Measurements from ENCODE around the gene TMEM51. TPM values are rescaled to one million over a fixed set of nuclear protein-coding genes. Genes with fewer than 3 reads are reported as not detected.

The TMEM51 gene
- total and polyA plus RNA-seq, 9 of the 15 experiments (the other 6 are each of a cell fraction or from before 2014, with no cell fraction given): 0.06 to 1.4 (median 0.58) TPM

DNA sequence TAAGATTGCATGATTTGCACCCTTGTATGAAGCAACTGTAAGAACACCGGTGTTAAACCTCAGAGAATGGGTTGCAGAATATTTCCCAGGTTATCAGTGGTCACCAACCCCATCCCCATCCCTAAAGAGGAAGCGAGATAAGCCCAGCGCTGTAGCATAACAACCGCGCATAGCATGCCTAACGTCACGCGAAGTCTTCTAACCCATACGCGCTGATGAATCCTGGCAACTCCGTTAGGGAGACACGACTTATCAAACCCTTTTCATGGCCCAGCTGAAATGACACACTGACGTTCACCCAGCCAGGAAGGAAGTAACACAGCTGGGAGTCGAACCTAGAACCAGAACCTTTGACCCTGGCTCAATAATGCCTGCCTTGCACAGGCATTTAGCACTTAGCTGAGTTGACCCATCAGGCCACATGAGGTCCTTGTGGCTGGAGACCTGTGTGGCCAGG is 24.2 kb downstream of the TMEM51 start (continued):
- 0 out of 2 replicates have a peak, but pooled peaks have one; percentile 23 for TF ChIP-seq ZNF395 (CRISPR knock-in tag; IDR thresholded peaks at IDR 0.05)
- no peak for TF ChIP-seq STAT5A (IDR thresholded peaks at IDR 0.05; ENCODE audit: borderline replicate concordance, low read length)
- no peak for TF ChIP-seq E2F4 (CRISPR knock-in tag; IDR thresholded peaks at IDR 0.05; ENCODE audit: low read depth)
- TF ChIP-seq CREB1 (IDR thresholded peaks at IDR 0.05): no peak
- TF ChIP-seq CREB1 (CRISPR knock-in tag; IDR thresholded peaks at IDR 0.05): no peak
- TF ChIP-seq C11orf30 (IDR thresholded peaks at IDR 0.05; ENCODE audit: low read depth): no peak
- TF ChIP-seq PTRF (tag; IDR thresholded peaks at IDR 0.05): no peak
- TF ChIP-seq MXI1 (IDR thresholded peaks at IDR 0.05; ENCODE audit: low read depth, low read length): no peak
- TF ChIP-seq NR2F6 (CRISPR knock-in tag; IDR thresholded peaks at IDR 0.05): no peak
- TF ChIP-seq MLLT1 (IDR thresholded peaks at IDR 0.05): no peak
- no peak for TF ChIP-seq POLR3G (IDR thresholded peaks at IDR 0.05; ENCODE audit: extremely low read depth, insufficient read length, insufficient replicate concordance)
- no peak for TF ChIP-seq ZBTB2 (IDR thresholded peaks at IDR 0.05)
